Measurements from ENCODE around the gene PPP2R2B.

The PPP2R2B gene

DNA sequence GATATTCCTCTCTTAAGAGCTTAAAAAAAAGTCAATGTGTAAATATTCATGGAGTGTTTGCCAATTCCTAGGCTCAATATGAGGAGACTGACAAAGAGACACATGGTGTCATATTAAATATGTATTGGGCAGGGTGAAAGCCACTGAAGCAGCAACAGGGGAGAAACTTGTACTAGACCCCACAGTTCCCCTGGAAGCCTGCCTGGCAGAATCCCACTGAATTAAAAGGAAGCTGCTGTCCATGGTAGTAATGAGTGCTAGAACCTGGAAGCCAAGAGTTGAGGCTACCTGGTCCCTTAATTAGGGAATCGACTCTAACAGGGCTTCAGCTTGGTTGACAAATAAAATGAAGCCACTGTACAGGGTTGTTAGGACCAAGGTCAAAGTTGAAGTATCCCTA is 233.2 kb downstream of the PPP2R2B start:
- Histone ChIP-seq H3K36me3 (ENCODE audit: control insufficient read depth, insufficient read depth, low read length) (no peaks in the 10 kb centered on the region), H3K9ac (no peak overlapping the region), H3K27ac (no peak overlapping the region), H3K79me2 (no peaks in the 10 kb centered on the region), H3K4me1 (peaks cover 12% of the 10 kb centered on the region), H3K27me3 (ENCODE audit: control insufficient read depth, insufficient read depth, low read length) (no peaks in the 10 kb centered on the region), H3K4me2 (ENCODE audit: low read length) (no peak overlapping the region), H2AFZ (no peak overlapping the region), H3K4me3 (ENCODE audit: low read depth, low read length) (no peak overlapping the region), H3K9me3 (ENCODE audit: control insufficient read depth, low read length) (no peaks in the 10 kb centered on the region)
- TF ChIP-seq, protein P1, sequence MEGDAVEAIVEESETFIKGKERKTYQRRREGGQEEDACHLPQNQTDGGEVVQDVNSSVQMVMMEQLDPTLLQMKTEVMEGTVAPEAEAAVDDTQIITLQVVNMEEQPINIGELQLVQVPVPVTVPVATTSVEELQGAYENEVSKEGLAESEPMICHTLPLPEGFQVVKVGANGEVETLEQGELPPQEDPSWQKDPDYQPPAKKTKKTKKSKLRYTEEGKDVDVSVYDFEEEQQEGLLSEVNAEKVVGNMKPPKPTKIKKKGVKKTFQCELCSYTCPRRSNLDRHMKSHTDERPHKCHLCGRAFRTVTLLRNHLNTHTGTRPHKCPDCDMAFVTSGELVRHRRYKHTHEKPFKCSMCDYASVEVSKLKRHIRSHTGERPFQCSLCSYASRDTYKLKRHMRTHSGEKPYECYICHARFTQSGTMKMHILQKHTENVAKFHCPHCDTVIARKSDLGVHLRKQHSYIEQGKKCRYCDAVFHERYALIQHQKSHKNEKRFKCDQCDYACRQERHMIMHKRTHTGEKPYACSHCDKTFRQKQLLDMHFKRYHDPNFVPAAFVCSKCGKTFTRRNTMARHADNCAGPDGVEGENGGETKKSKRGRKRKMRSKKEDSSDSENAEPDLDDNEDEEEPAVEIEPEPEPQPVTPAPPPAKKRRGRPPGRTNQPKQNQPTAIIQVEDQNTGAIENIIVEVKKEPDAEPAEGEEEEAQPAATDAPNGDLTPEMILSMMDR (IDR thresholded peaks at IDR 0.05), result no peak

DNA sequence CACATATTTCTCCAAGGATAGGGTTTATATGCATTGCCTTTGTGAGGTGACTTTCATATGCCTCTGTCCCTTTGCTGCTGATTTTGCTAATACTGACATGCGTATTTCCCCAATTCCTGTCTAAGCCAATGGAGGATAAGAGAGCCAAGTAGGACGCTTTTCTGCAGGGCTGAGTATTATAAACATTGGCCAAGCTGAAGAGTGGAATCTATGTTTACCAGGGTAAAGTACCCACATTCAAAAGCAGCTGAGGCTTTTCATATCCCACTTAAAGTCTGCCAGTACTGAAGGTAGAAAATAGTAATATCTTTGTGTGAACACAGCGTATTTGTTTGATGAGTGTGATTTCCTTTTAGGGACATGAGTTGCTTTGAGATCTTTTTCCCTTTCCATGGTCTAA is 233.7 kb downstream of the PPP2R2B start:
- H3K4me1 ChIP-seq, result peaks cover 12% of the 10 kb centered on the region
- no peaks in the 10 kb centered on the region for H3K27me3 ChIP-seq (ENCODE audit: control insufficient read depth, insufficient read depth, low read length)
- no peak overlapping the region for H3K27ac ChIP-seq
- no peak overlapping the region for H3K9ac ChIP-seq
- H3K4me2 ChIP-seq (ENCODE audit: low read length), result no peak overlapping the region
- no peaks in the 10 kb centered on the region for H3K79me2 ChIP-seq
- no peak overlapping the region for H2AFZ ChIP-seq
- TF ChIP-seq, protein P1 (IDR thresholded peaks at IDR 0.05), result no peak
- no peaks in the 10 kb centered on the region for H3K36me3 ChIP-seq (ENCODE audit: control insufficient read depth, insufficient read depth, low read length)
- H3K9me3 ChIP-seq (ENCODE audit: control insufficient read depth, low read length), result no peaks in the 10 kb centered on the region
- H3K4me3 ChIP-seq (ENCODE audit: low read depth, low read length), result no peak overlapping the region

DNA sequence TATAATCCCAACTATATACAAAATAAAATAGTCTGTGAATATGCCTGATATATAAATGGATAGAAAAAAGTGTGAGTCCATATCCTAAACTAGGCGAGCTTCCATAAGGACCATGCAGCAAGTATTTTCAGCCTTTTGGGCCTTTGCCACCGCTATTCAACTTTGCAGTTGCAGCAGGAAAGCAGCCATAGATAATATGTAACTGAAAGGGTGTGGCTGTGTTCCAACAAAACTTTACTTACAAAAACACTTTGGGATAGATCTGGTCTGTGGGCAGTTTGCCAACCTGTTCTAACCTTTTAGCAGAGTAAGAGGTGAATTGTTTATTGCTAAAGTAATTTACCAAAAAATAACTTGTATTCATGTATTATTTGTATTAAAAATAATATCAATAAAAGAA is 234.8 kb downstream of the PPP2R2B start:
- H3K4me1 ChIP-seq, result peaks cover 12% of the 10 kb centered on the region
- H3K9me3 ChIP-seq (ENCODE audit: control insufficient read depth, low read length), result no peaks in the 10 kb centered on the region
- H2AFZ ChIP-seq, result no peak overlapping the region
- H3K27ac ChIP-seq, result no peak overlapping the region
- TF ChIP-seq, protein P1 (IDR thresholded peaks at IDR 0.05), result no peak
- no peak overlapping the region for H3K4me2 ChIP-seq (ENCODE audit: low read length)
- H3K4me3 ChIP-seq (ENCODE audit: low read depth, low read length), result no peak overlapping the region
- H3K27me3 ChIP-seq (ENCODE audit: control insufficient read depth, insufficient read depth, low read length), result no peaks in the 10 kb centered on the region
- H3K36me3 ChIP-seq (ENCODE audit: control insufficient read depth, insufficient read depth, low read length), result no peaks in the 10 kb centered on the region
- H3K79me2 ChIP-seq, result no peaks in the 10 kb centered on the region
- H3K9ac ChIP-seq, result no peak overlapping the region

DNA sequence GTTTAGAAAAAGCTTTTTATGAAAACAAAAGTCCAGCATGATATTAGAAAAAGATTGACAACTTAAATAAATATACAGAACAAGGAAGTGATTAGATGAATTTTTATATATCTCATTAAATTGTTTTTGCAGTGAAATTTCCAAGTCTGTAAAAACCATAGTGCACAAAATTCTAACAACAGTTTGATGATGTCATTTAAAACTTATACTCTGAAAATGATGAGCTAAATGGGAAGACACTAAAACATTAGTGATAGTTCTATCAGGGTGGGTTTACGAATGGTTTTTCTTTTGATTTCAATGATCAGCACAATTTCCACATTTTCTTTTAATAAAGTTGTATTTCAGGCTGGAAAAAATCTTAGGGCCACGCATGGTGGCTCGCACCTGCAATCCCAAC is 236.1 kb downstream of the PPP2R2B start:
- H3K4me2 ChIP-seq (ENCODE audit: low read length), result no peak overlapping the region
- no peaks in the 10 kb centered on the region for H3K36me3 ChIP-seq (ENCODE audit: control insufficient read depth, insufficient read depth, low read length)
- H3K4me1 ChIP-seq, result peaks cover 3% of the 10 kb centered on the region
- no peaks in the 10 kb centered on the region for H3K27me3 ChIP-seq (ENCODE audit: control insufficient read depth, insufficient read depth, low read length)
- H3K4me3 ChIP-seq (ENCODE audit: low read depth, low read length), result no peak overlapping the region
- H3K9me3 ChIP-seq (ENCODE audit: control insufficient read depth, low read length), result no peaks in the 10 kb centered on the region
- no peaks in the 10 kb centered on the region for H3K79me2 ChIP-seq
- H2AFZ ChIP-seq, result no peak overlapping the region
- TF ChIP-seq, protein P1 (IDR thresholded peaks at IDR 0.05), result no peak
- H3K9ac ChIP-seq, result no peak overlapping the region
- no peak overlapping the region for H3K27ac ChIP-seq

DNA sequence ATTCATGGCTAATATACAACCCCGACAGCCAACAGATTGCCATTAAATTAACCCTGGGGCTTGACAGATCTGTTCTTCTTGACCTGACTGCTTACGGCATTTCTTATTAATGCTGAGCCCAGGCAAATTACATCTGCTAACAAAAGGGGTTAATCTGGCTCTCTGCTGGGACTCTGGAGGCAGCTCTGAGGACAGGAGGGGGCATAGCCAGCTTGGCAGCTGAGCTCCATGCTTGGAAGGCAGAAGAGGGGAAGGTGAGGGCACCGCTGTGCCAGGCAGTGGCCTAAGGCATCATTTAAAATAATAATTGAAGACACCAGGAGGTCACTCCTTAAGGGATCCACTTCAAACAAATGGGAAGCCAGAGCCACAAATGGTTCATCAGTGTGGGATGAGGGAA is 236.6 kb downstream of the PPP2R2B start:
- TF ChIP-seq, protein P1 (IDR thresholded peaks at IDR 0.05), result no peak
- no peaks in the 10 kb centered on the region for H3K9me3 ChIP-seq (ENCODE audit: control insufficient read depth, low read length)
- H3K4me1 ChIP-seq, result no peaks in the 10 kb centered on the region
- no peaks in the 10 kb centered on the region for H3K79me2 ChIP-seq
- no peak overlapping the region for H3K4me3 ChIP-seq (ENCODE audit: low read depth, low read length)
- no peaks in the 10 kb centered on the region for H3K36me3 ChIP-seq (ENCODE audit: control insufficient read depth, insufficient read depth, low read length)
- no peak overlapping the region for H2AFZ ChIP-seq
- H3K27me3 ChIP-seq (ENCODE audit: control insufficient read depth, insufficient read depth, low read length), result no peaks in the 10 kb centered on the region
- H3K9ac ChIP-seq, result no peak overlapping the region
- H3K27ac ChIP-seq, result no peak overlapping the region
- no peak overlapping the region for H3K4me2 ChIP-seq (ENCODE audit: low read length)

Measured in parathyroid adenoma (tissue), 2 donors.